Left renal pelvis (tissue), 4 donors: ENCODE results near the gene MAPT. TPM values are rescaled to one million over a fixed set of nuclear protein-coding genes. Genes with fewer than 3 reads are reported as not detected.
"Not testable (repeated sequence)": the region's sequence is repeated elsewhere in the genome, so short reads cannot be mapped to it uniquely, and the experiment has no call there.

Experiments
- DNase-seq, 4 donors: peaks; one replicate each; pipeline ENCODE4 v3.0.0-alpha.2; 2013; ENCODE audit warnings: low read depth in 4 of 4, low spot score in 3 of 4
- polyA plus RNA-seq, 4 donors: library from polyadenylated mRNA; unstranded; fragments of 120-200 nt; gene quantifications; one replicate each; pipeline ENCODE4 v1.2.1, GENCODE V29; 2013; ENCODE audit not compliant: insufficient read length in 4 of 4

Gene MAPT
- polyA plus RNA-seq, 4 donors, result 7.2 to 11.2 (median 8.2) TPM

DNA sequence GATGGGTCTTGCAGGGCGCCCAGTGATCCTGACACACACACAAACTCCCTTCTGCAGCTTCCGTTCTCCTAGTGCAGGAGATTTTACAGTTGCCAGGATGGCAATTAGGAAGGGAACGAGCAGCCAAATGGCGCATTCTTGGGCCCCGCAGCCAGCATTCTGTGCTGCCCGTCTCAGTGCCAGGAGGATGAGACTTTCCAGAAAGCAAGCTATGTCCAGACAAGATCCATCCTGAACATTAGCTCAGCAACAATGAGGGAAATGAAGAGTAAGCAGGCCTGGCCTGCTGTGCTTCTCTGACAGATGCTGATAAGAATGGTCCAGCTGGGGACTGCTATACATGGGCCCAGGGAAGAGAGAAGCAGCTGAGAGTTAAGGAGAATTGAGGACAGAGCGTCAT is 33.2 kb upstream of the MAPT start:
- DNase-seq, result no peak

- not testable (repeated sequence) for DNase-seq
Measured at GRCh38 chr17:45862127-45862526, 32.2 kb upstream of the MAPT start.

GRCh38 chr17:45863857-45864654 is 30.3 kb upstream of the MAPT start:
- no peak for DNase-seq

- DNase-seq, result no peak
Measured at GRCh38 chr17:45867171-45867570, 27.2 kb upstream of the MAPT start.

GRCh38 chr17:45867702-45868101 is 26.7 kb upstream of the MAPT start:
- no peak for DNase-seq

DNA sequence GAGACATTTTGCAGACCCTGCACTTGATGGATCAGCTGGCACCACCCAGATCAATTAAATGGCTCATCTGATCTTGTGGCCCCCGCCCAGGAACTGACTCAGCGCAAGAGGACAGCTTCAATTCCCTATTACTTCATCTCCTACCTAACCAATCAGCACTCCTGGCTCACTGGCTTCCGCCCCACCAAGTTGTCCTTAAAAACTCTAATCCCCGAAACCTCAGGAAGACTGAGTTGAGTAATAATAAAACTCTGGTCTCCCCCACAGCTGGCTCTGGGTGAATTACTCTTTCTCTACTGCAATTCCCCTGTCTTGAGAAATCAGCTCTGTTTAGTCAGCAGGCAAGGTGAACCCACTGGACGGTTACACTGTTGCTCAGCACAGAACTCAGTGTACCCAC is 26.1 kb upstream of the MAPT start:
- no peak for DNase-seq

DNA sequence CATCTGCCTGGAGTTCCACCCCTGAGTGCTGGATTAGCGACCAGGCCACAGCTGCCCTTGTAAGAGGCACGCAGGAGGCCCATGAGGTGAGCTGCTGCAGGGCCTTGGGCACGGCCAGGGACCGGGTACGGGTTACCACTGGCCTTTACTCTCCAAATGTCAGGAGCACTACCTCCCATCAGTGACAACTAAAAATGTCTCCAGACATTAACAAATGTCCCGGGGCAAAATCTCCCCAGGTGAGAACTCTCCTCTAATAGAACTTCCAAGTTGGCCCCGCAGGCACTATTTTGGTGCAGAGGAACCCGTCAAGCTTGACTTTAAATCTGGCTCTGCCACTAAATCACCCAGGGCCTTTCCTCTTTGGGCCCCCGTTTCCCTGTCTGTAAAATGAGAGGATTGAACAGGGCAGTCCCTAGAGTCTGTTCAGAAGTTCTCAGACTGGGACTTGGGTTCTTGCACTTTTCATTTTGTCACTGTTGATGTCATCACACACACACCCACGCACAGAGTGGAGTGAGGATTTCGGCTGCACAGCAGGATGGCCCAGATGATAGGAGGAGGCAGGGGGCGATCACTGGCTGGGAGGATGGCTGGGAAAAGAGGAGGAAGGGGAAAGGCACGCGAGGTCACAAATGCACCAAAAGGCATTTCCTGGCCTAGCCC is 24.5 kb upstream of the MAPT start:
- no peak for DNase-seq

DNA sequence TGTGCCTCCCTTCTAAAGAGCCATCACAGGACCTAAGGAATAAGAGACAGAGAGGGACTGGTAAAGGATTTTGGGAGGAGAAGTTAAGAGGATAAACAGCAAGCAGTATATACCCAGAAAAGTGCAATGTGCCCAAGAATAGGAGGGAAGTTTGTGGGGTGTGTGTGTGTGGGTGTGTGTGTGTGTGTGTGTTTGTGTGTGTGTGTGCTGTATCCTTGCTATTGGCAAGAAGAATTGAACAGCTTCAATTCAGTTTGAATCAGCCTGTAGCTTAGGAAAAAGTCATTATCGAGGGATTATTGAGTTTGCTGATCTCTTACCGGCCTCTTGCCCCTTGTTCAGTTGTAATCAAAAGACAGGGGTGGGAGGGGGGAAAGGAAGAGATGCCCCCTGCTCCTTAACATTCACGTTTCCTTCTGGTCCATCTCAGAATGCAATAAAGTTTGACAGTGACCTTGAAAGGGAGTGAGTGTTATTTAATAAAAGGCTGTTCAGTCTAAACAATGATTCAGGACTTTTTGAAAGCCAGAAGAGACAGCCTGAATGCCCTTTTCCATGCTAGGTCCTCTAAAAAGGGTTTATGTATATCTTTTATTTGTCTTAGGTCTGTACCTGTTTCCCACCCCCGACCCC is 23.9 kb upstream of the MAPT start:
- no peak for DNase-seq

GRCh38 chr17:45871718-45872117 is 22.6 kb upstream of the MAPT start:
- DNase-seq, result no peak

- no peak for DNase-seq
Measured at GRCh38 chr17:45873728-45874127, 20.6 kb upstream of the MAPT start.

- DNase-seq, result no peak
Measured at GRCh38 chr17:45874151-45874550, 20.2 kb upstream of the MAPT start.

GRCh38 chr17:45876539-45876938 is 17.8 kb upstream of the MAPT start:
- no peak for DNase-seq

DNA sequence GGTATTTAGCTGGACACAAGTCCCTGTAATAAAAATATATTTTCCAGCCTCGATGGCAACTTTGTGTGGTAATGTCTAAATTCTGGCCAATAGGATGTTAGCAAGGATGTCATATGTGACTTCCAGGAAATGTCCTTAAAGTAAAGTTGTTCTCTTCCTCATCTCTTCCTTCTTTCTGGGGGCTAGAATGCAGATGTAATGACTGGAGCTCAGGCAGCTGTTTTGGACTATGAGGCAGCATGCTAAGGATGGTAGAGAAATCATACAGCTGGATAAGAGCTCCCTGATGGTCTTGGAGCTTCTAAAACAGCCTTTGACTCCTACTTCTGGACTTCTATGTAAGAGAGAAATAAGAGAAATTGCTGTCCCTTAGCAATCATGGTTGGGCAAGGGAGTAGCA is 16.9 kb upstream of the MAPT start:
- DNase-seq, result no peak

DNA sequence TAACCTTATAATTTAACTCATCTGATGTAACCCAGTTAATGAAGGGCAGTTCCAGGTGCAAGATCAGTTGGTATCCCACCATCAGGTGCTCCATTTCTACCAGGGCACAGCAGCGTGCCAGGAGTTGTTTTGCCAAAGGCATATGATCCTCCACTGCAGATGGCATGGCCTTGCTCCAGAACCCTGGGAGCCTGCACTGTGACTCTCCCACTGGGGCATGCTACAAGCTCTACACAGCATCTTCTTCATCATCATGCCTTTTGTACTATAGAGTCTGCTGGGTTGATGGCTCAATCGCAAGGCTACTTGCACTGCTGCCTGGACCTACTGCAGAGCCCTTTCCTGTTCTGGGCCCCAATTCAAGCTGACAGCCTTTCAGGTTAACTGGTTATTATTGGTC is 11.3 kb upstream of the MAPT start:
- DNase-seq, result no peak

- no peak for DNase-seq
Measured at GRCh38 chr17:45886852-45887251, 7.5 kb upstream of the MAPT start.

DNA sequence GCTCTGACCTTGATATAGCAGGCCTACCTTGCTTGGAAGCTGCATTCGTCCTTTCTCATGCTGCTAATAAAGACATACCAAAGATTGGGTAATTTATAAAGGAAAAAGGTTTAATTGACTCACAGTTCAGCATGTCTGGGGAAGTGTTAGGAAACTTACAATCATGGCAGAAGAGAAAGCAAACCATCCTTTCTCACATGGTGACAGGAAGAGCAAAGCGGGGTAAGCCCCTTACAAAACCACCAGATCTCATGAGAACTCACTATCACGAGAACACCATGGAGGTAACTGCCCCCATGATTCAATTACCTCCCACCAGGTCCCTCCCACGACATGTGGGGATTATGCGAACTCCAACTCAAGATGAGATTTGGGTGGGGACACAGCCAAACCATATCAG is 6.0 kb upstream of the MAPT start:
- DNase-seq, result no peak

- DNase-seq, result no peak
Measured at GRCh38 chr17:45889579-45889978, 4.8 kb upstream of the MAPT start.

GRCh38 chr17:45893725-45894021 is 681 bp upstream of the MAPT start:
- DNase-seq, result no peak

DNA sequence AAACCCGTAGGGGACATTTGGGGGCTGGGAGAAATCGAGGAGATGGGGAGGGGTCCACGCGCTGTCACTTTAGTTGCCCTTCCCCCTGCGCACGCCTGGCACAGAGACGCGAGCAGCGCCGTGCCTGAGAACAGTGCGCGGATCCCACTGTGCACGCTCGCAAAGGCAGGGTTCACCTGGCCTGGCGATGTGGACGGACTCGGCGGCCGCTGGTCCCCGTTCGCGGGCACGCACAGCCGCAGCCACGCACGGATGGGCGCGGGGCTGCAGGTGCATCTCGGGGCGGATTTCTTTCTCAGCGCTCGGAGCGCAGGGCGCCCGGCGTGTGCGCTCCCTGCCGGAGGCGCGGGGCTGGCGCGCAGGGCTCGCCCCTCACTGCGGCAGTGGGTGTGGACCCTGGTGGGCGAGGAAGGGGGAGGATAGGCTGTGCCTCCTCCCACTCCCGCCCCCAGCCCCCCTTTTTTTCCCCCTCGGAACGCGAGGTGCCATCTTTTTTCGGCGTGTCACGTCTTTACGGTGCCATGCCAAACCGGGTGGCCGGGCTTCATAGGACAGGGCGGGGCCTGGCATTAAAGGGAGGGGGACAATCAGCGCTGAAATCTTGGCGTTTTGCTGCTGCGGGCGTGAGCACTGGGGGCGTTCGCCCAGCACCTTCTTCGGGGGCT is 1.1 kb downstream of the MAPT start:
- no peak for DNase-seq

DNA sequence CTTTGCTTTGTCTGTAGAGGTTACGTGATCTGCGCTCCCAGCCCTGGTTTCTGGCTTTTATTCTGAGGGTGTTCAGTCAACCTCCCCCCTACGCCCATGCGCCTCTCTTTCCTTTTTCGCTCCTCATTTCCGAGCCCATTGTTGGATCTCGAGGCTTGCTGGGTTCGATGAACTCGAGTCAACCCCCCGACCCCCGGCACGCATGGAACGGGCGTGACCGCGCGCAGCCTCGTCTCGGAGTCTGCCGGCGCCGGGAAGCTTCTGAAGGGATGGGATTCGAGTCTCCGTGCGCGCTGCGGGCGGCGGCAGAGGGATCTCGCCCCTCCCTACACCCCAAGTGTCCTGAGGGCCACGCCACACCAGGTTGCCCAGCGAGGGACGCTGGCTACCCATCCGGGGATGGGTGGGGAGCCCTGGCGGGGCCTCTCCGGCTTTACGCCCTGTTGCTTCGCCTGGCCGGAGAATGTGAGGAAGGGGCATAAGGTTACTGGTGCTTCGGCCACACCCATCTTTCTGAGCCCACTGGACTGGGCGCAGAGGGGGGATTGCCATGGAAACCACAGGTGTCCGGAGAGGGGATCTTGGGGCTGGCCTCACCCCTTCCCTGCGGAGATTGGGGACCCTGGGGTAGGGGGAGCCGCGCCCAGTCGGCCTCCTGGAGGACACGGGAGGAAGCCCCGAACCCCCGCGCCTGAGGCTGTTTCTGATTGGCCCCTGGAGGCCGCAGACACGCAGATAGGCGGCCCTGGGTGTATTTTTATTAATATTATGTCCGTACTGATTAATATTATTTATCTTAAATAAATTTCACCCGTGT is 1.8 kb downstream of the MAPT start:
- no peak for DNase-seq
